Nephron progenitor cell (in vitro differentiated cells): ENCODE measurements around the gene TGM6.

ENCODE experiments used
- DNase-seq: peaks from one replicate; pipeline ENCODE4 v3.0.0; 2021
- H3K27ac Mint-ChIP-seq: 2 replicates; pipeline ENCODE4 v1.8.0; 2021; ENCODE audit warnings: mild to moderate bottlenecking, moderate library complexity, mixed read lengths
- H3K27me3 Mint-ChIP-seq: 2 replicates; pipeline ENCODE4 v1.8.0; 2021; ENCODE audit warnings: mild to moderate bottlenecking, low read depth, mixed read lengths; ENCODE audit not compliant: poor library complexity
- H3K36me3 Mint-ChIP-seq: 2 replicates; pipeline ENCODE4 v1.8.0; 2021; ENCODE audit warnings: low read depth, mixed read lengths
- H3K4me1 Mint-ChIP-seq: 2 replicates; pipeline ENCODE4 v1.8.0; 2021; ENCODE audit warnings: mixed read lengths
- H3K4me3 Mint-ChIP-seq: 2 replicates; pipeline ENCODE4 v1.8.0; 2021; ENCODE audit warnings: mild to moderate bottlenecking, moderate library complexity, mixed read lengths
- H3K9me3 Mint-ChIP-seq: 2 replicates; pipeline ENCODE4 v1.8.0; 2021; ENCODE audit warnings: mild to moderate bottlenecking, moderate library complexity, mixed read lengths
- CTCF ChIP-seq: fragments of 200-600 bp; sonication (generic); IDR thresholded peaks from 2 replicates; pipeline ENCODE4 v1.5.0; 2021; ENCODE audit warnings: antibody characterized with exemption

The TGM6 gene

GRCh38 chr20:2335096-2335870 is 45.4 kb upstream of the TGM6 start:
- Mint-ChIP-seq H3K9me3 (no peaks in the 10 kb centered on the region), H3K36me3 (no peaks in the 10 kb centered on the region), H3K27ac (no peak overlapping the region), H3K4me1 (peaks cover 19% of the 10 kb centered on the region), H3K4me3 (no peak overlapping the region), H3K27me3 (peaks cover 5% of the 10 kb centered on the region)
- DNase-seq = no peak
- no peak for TF ChIP-seq CTCF

- Mint-ChIP-seq H3K27ac (no peak overlapping the region), H3K4me3 (no peak overlapping the region), H3K36me3 (no peaks in the 10 kb centered on the region), H3K4me1 (peaks cover 19% of the 10 kb centered on the region), H3K27me3 (peaks cover 6% of the 10 kb centered on the region), H3K9me3 (no peaks in the 10 kb centered on the region)
- no peak for DNase-seq
- no peak for TF ChIP-seq CTCF
Observed at GRCh38 chr20:2336471-2336870, 44.2 kb upstream of the TGM6 start.

- Mint-ChIP-seq H3K27ac (no peak overlapping the region), H3K36me3 (no peaks in the 10 kb centered on the region), H3K4me1 (peaks cover 19% of the 10 kb centered on the region), H3K27me3 (peaks cover 10% of the 10 kb centered on the region), H3K9me3 (no peaks in the 10 kb centered on the region), H3K4me3 (no peak overlapping the region)
- no peak for DNase-seq
- TF ChIP-seq CTCF = no peak
Observed at GRCh38 chr20:2337142-2337541, 43.6 kb upstream of the TGM6 start.

GRCh38 chr20:2338411-2339066 is 42.2 kb upstream of the TGM6 start:
- H3K9me3 Mint-ChIP-seq = no peaks in the 10 kb centered on the region
- DNase-seq = no peak
- no peak overlapping the region for H3K27ac Mint-ChIP-seq
- no peak for TF ChIP-seq CTCF
- H3K4me1 Mint-ChIP-seq = peaks cover 19% of the 10 kb centered on the region
- no peaks in the 10 kb centered on the region for H3K36me3 Mint-ChIP-seq
- H3K27me3 Mint-ChIP-seq = peaks cover 4% of the 10 kb centered on the region
- H3K4me3 Mint-ChIP-seq = no peak overlapping the region

- H3K4me1 Mint-ChIP-seq = peaks cover 13% of the 10 kb centered on the region
- H3K27ac Mint-ChIP-seq = no peak overlapping the region
- H3K27me3 Mint-ChIP-seq = peaks cover 4% of the 10 kb centered on the region
- no peaks in the 10 kb centered on the region for H3K36me3 Mint-ChIP-seq
- H3K4me3 Mint-ChIP-seq = no peak overlapping the region
- H3K9me3 Mint-ChIP-seq = no peaks in the 10 kb centered on the region
- TF ChIP-seq CTCF = no peak
- DNase-seq = no peak
Observed at GRCh38 chr20:2340136-2340535, 40.6 kb upstream of the TGM6 start.

GRCh38 chr20:2340823-2341222 is 39.9 kb upstream of the TGM6 start:
- Mint-ChIP-seq H3K4me3 (no peak overlapping the region), H3K36me3 (no peaks in the 10 kb centered on the region), H3K27ac (no peak overlapping the region), H3K9me3 (no peaks in the 10 kb centered on the region), H3K4me1 (peaks cover 13% of the 10 kb centered on the region), H3K27me3 (peaks cover 4% of the 10 kb centered on the region)
- DNase-seq = no peak
- no peak for TF ChIP-seq CTCF
